HCT116 (cell line): ENCODE results near the gene PDLIM5. TPM values are rescaled to one million over a fixed set of nuclear protein-coding genes. Genes with fewer than 3 reads are reported as not detected.

Experiments
- ATAC-seq: fragments of 200-7000 bp; cut with Tn5 transposase; 2 replicates; pipeline ENCODE4 v1.9.1; 2020; ENCODE audit warnings: mild to moderate bottlenecking, moderate library complexity
- BruUV-seq: library from RNA; stranded (reverse); fragments of 400-500 nt; replicated peaks from 2 replicates; lab custom pipeline; 2021; lab: Mats Ljungman, UMichigan
- CTCF ChIA-PET: fragments of 300-600 bp; sonication (Branson Sonifier 250); formaldehyde crosslinking; loops from one replicate; lab custom pipeline; 2021; ENCODE audit warnings: antibody characterized with exemption; lab: Charles Lee
- POLR2A ChIA-PET: fragments of 300-600, 350-600 bp; sonication (Branson Sonifier 250); formaldehyde crosslinking; loops from one replicate; lab custom pipeline; 2021; ENCODE audit warnings: antibody characterized with exemption; lab: Charles Lee
- RAD21 ChIA-PET, 2 experiments: fragments of 300-600 bp; sonication (Branson Sonifier 250); formaldehyde crosslinking; loops; one replicate each; lab custom pipeline; 2023; ENCODE audit warnings: low total read pairs in 2 of 2; ENCODE audit not compliant: uncharacterized antibody in 2 of 2, unreplicated experiment in 2 of 2, low non-redundant PET in 1 of 2; lab: Charles Lee
- DNase-seq: peaks from one replicate; pipeline ENCODE4 v3.0.0-alpha.2; 2010; ENCODE audit warnings: low read depth, low spot score
- H2AFZ ChIP-seq: fragments of 200-600 bp; shearing (Covaris generic), sonication (generic); 2 replicates; pipeline ENCODE4 v1.6.1; 2017; ENCODE audit warnings: low read depth, mixed run types, mixed read lengths, antibody characterized with exemption, low read length; ENCODE audit not compliant: poor library complexity, severe bottlenecking
- H3K27ac ChIP-seq: 2 replicates; pipeline ENCODE4 v1.5.1; 2012; ENCODE audit warnings: low read depth, low read length
- H3K27me3 ChIP-seq: fragments of 200-600 bp; sonication (generic); 2 replicates; pipeline ENCODE4 v1.6.1; 2016; ENCODE audit warnings: mixed run types, low read length, mixed read lengths; ENCODE audit not compliant: insufficient read depth
- H3K36me3 ChIP-seq, 2 experiments: fragments of 200-500 bp in 1 of 2; fragments of 200-600 bp in 1 of 2; sonication (Bioruptor generic) in 1 of 2; sonication (generic) in 1 of 2; 2 replicates each; pipeline versions ENCODE4 v1.5.1 to v1.6.1; 2014 to 2016; ENCODE audit warnings: low read length in 2 of 2, inconsistent platforms in 1 of 2, mixed read lengths in 1 of 2, mixed run types in 1 of 2; ENCODE audit not compliant: insufficient read depth in 2 of 2, control insufficient read depth in 1 of 2
- H3K4me1 ChIP-seq, 2 experiments: fragments of 200-600 bp in 1 of 2; sonication (generic) in 1 of 2; 2 replicates each; pipeline versions ENCODE4 v1.5.1 to v1.6.1; 2012 to 2017; ENCODE audit warnings: low read length in 2 of 2, inconsistent platforms in 1 of 2, mild to moderate bottlenecking in 1 of 2, mixed read lengths in 1 of 2, mixed run types in 1 of 2, moderate library complexity in 1 of 2; ENCODE audit not compliant: insufficient read depth in 2 of 2, control insufficient read depth in 1 of 2
- H3K4me2 ChIP-seq: fragments of 200-600 bp; sonication (generic); 2 replicates; pipeline ENCODE4 v1.6.1; 2017; ENCODE audit warnings: mixed run types, low read length, mixed read lengths
- H3K4me3 ChIP-seq, 2 experiments: fragments of 200-600 bp in 1 of 2; sonication (generic) in 1 of 2; replicated peaks in 1 of 2; 2 replicates each; pipeline ENCODE4 v1.5.1; 2011 to 2016; ENCODE audit warnings: low read length in 2 of 2, control low read depth in 1 of 2, low read depth in 1 of 2, mild to moderate bottlenecking in 1 of 2, mixed read lengths in 1 of 2, mixed run types in 1 of 2
- H3K79me2 ChIP-seq: fragments of 200-600 bp; sonication (generic); 2 replicates; pipeline ENCODE4 v1.6.1; 2017; ENCODE audit warnings: mild to moderate bottlenecking, mixed run types, low read length, moderate library complexity, mixed read lengths; ENCODE audit not compliant: insufficient read depth
- H3K9ac ChIP-seq: fragments of 200-600 bp; sonication (generic); 2 replicates; pipeline ENCODE4 v1.6.1; 2016; ENCODE audit warnings: low read length, mixed read lengths
- H3K9me2 ChIP-seq: fragments of 200-600 bp; sonication (generic), shearing (Covaris generic); 2 replicates; pipeline ENCODE4 v1.6.1; 2017; ENCODE audit warnings: mixed run types, mild to moderate bottlenecking, moderate library complexity; ENCODE audit not compliant: insufficient read depth
- H3K9me3 ChIP-seq, 2 experiments: fragments of 200-500 bp in 1 of 2; fragments of 200-600 bp in 1 of 2; sonication (Bioruptor generic) in 1 of 2; sonication (generic) in 1 of 2; 2 replicates each; pipeline ENCODE4 v1.6.1; 2014 to 2017; ENCODE audit warnings: low read length in 2 of 2, mixed read lengths in 2 of 2, inconsistent platforms in 1 of 2, low read depth in 1 of 2, mild to moderate bottlenecking in 1 of 2, mixed run types in 1 of 2, moderate library complexity in 1 of 2; ENCODE audit not compliant: control insufficient read depth in 1 of 2, insufficient read depth in 1 of 2
- H4K20me1 ChIP-seq: fragments of 200-600 bp; sonication (generic), shearing (Covaris generic); 2 replicates; pipeline ENCODE4 v1.6.1; 2017; ENCODE audit warnings: mixed run types, mild to moderate bottlenecking, moderate library complexity; ENCODE audit not compliant: insufficient read depth
- ATF3 ChIP-seq: IDR thresholded peaks from 2 replicates; pipeline ENCODE4 v1.6.1; 2012
- CEBPB ChIP-seq: IDR thresholded peaks from 2 replicates; pipeline ENCODE4 v1.6.1; 2012; ENCODE audit warnings: low read depth
- EGR1 ChIP-seq: IDR thresholded peaks from 2 replicates; pipeline ENCODE4 v1.6.1; 2012; ENCODE audit warnings: low read depth
- ELF1 ChIP-seq: IDR thresholded peaks from 2 replicates; pipeline ENCODE4 v1.6.1; 2012; ENCODE audit warnings: low read depth, borderline replicate concordance
- EZH2 ChIP-seq: fragments of 200-600 bp; sonication (generic); IDR thresholded peaks from 2 replicates; pipeline ENCODE4 v1.6.1; 2017; ENCODE audit warnings: antibody characterized with exemption, mixed run types
- FOSL1 ChIP-seq: IDR thresholded peaks from 2 replicates; pipeline ENCODE4 v1.6.1; 2012; ENCODE audit warnings: low read depth
- JUND ChIP-seq: IDR thresholded peaks from 2 replicates; pipeline ENCODE4 v1.6.1; 2012
- POLR2A ChIP-seq: IDR thresholded peaks from 2 replicates; pipeline ENCODE4 v1.7.0; 2011; ENCODE audit warnings: borderline replicate concordance; ENCODE audit not compliant: insufficient read depth, insufficient read length; ENCODE audit errors: extremely low read depth
- POLR2AphosphoS5 ChIP-seq: IDR thresholded peaks from 2 replicates; pipeline ENCODE4 v1.6.1; 2011; ENCODE audit warnings: mild to moderate bottlenecking, low read depth, low read length, moderate library complexity
- REST ChIP-seq: IDR thresholded peaks from 2 replicates; pipeline ENCODE4 v1.6.1; 2012; ENCODE audit warnings: low read depth
- SIN3A ChIP-seq: IDR thresholded peaks from 2 replicates; pipeline ENCODE4 v1.6.1; 2012; ENCODE audit warnings: low read depth
- SP1 ChIP-seq: IDR thresholded peaks from 2 replicates; pipeline ENCODE4 v1.6.1; 2012; ENCODE audit warnings: low read depth
- SRF ChIP-seq: IDR thresholded peaks from 2 replicates; pipeline ENCODE4 v1.6.1; 2012; ENCODE audit warnings: low read depth
- YY1 ChIP-seq: IDR thresholded peaks from 2 replicates; pipeline ENCODE4 v1.6.1; 2011; ENCODE audit warnings: low read length, low read depth, moderate library complexity, mild to moderate bottlenecking; ENCODE audit not compliant: insufficient replicate concordance; ENCODE audit errors: extremely low read depth
- ZFX ChIP-seq: fragments of 450-650 bp; IDR thresholded peaks from 2 replicates; pipeline ENCODE4 v1.6.1; 2017
- ZNF274 ChIP-seq: fragments of 200-500 bp; sonication (Bioruptor generic); IDR thresholded peaks from 2 replicates; pipeline ENCODE4 v1.6.1; 2014; ENCODE audit warnings: mild to moderate bottlenecking, low read depth, low read length, inconsistent platforms
- intact Hi-C: fragments of 100-400 bp; cut with micrococcal nuclease; formaldehyde crosslinking; loops from 2 replicates; pipeline ENCODE4 v1.10.0; 2022
- total RNA-seq: library from RNA; stranded (reverse); gene quantifications from one replicate; pipeline ENCODE4 v1.2.1, GENCODE V29; 2021; ENCODE audit not compliant: unreplicated experiment
- TF ChIP-seq, protein P1 (sequence below): IDR thresholded peaks from 2 replicates; pipeline ENCODE4 v1.6.1; 2012
- TF ChIP-seq, protein P2 (sequence below), 3 experiments: fragments of 200-600 bp in 1 of 3; sonication (generic) in 1 of 3; IDR thresholded peaks in 2 of 3; conservative IDR thresholded peaks in 1 of 3; 2 replicates each; pipeline ENCODE4 v1.5.1; 2012 to 2017; ENCODE audit warnings: low read depth in 2 of 3, low read length in 2 of 3, antibody characterized with exemption in 1 of 3, borderline replicate concordance in 1 of 3, control low read depth in 1 of 3, mild to moderate bottlenecking in 1 of 3, mixed read lengths in 1 of 3, mixed run types in 1 of 3, moderate library complexity in 1 of 3; ENCODE audit not compliant: insufficient read depth in 1 of 3

The PDLIM5 gene
- total RNA-seq, 1 experiment from 2014 or later = 130 TPM

DNA sequence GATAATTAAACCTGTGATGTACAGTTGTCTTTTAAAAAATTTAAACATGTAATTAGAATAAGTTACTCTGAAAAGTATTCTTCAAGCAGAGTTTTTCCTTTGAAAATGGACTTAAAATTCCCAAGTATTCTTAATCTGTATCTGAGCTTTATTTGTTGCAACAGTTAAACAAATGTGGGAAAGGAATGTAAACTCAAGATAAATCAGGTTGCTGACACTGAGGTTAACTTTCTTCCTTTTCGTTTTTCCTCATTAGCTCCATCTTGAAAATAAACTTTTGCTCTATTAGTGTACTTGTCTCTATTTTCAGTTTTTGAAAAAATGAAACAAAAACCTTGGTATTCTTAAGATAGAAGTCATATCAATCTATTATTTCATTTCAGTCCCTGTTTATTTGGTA, 161.5 kb downstream of the PDLIM5 start:
- Histone ChIP-seq H3K4me2 (no peak overlapping the region), H3K9me3 (no peaks in the 10 kb centered on the region), H3K9me2 (no peaks in the 10 kb centered on the region), H3K4me1 (no peaks in the 10 kb centered on the region), H3K9ac (no peak overlapping the region), H4K20me1 (no peaks in the 10 kb centered on the region), H3K27me3 (no peaks in the 10 kb centered on the region), H3K4me3 (no peak overlapping the region), H2AFZ (no peak overlapping the region), H3K27ac (no peak overlapping the region), H3K79me2 (no peaks in the 10 kb centered on the region; the same call in 1 of the 2 replicates), H3K36me3 (no peaks in the 10 kb centered on the region)
- ChIA-PET RAD21 (no interaction called here), POLR2A (no interaction called here), CTCF (no interaction called here)
- no TSS peak for BruUV-seq
- intact Hi-C loops = no loop called here
- ATAC-seq = no peak
- no peak for DNase-seq
- TF ChIP-seq JUND (no peak), ELF1 (no peak)

DNA sequence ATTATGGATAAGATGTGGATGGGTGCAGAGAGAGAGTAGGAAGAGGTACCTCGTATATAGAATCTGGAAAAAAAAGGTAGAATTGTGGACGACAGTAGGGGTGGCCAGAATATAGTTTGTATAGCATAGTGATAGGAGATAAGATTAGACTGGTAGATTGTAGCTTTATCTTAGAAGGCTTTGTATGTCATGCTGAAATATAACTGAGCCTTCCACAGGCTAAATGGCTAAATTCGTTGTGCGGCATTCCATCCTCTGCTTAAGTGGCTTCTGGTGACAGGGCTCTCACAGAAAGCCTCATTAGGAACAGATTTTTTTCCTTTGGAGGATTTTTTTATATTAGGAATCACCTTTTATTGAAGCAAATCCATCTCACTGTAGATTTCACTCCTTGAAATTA, 163.7 kb downstream of the PDLIM5 start:
- CTCF ChIA-PET = no interaction called here
- no peaks in the 10 kb centered on the region; the same call in 1 of the 2 replicates for H3K79me2 ChIP-seq
- intact Hi-C loops = no loop called here
- no peak for TF ChIP-seq ZNF274
- TF ChIP-seq, protein P1, sequence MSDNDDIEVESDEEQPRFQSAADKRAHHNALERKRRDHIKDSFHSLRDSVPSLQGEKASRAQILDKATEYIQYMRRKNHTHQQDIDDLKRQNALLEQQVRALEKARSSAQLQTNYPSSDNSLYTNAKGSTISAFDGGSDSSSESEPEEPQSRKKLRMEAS = no peak
- no peak for TF ChIP-seq SIN3A
- TF ChIP-seq ELF1 = no peak
- TF ChIP-seq ATF3 = no peak
- no peak for TF ChIP-seq CEBPB
- TF ChIP-seq, protein P2, sequence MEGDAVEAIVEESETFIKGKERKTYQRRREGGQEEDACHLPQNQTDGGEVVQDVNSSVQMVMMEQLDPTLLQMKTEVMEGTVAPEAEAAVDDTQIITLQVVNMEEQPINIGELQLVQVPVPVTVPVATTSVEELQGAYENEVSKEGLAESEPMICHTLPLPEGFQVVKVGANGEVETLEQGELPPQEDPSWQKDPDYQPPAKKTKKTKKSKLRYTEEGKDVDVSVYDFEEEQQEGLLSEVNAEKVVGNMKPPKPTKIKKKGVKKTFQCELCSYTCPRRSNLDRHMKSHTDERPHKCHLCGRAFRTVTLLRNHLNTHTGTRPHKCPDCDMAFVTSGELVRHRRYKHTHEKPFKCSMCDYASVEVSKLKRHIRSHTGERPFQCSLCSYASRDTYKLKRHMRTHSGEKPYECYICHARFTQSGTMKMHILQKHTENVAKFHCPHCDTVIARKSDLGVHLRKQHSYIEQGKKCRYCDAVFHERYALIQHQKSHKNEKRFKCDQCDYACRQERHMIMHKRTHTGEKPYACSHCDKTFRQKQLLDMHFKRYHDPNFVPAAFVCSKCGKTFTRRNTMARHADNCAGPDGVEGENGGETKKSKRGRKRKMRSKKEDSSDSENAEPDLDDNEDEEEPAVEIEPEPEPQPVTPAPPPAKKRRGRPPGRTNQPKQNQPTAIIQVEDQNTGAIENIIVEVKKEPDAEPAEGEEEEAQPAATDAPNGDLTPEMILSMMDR (IDR thresholded peaks at IDR 0.05 in 2 of 3, conservative IDR thresholded peaks at IDR 0.05 in 1 of 3; ENCODE audit: borderline replicate concordance in 1 of 3, insufficient read depth in 1 of 3, low read depth in 2 of 3, low read length in 2 of 3) = no peak
- TF ChIP-seq JUND = no peak
- no peak for TF ChIP-seq REST
- no peak for TF ChIP-seq FOSL1
- no peak for TF ChIP-seq YY1
- no peak for TF ChIP-seq EZH2
- TF ChIP-seq POLR2A = no peak
- TF ChIP-seq POLR2AphosphoS5 = no peak
- no peak for TF ChIP-seq ZFX
- TF ChIP-seq SRF = no peak
- no peak for TF ChIP-seq SP1
- TF ChIP-seq EGR1 = no peak

More for the DNA sequence above, 163.7 kb downstream of the PDLIM5 start:
- no TSS peak for BruUV-seq
- H3K4me1 ChIP-seq = no peaks in the 10 kb centered on the region
- no peak overlapping the region for H3K4me2 ChIP-seq
- no peak overlapping the region for H2AFZ ChIP-seq
- no peaks in the 10 kb centered on the region for H3K9me3 ChIP-seq
- no peak overlapping the region for H3K9ac ChIP-seq
- POLR2A ChIA-PET = no interaction called here
- H3K9me2 ChIP-seq = no peaks in the 10 kb centered on the region
- RAD21 ChIA-PET = no interaction called here
- no peak overlapping the region for H3K4me3 ChIP-seq
- H3K27ac ChIP-seq = no peak overlapping the region
- H3K27me3 ChIP-seq = no peaks in the 10 kb centered on the region
- ATAC-seq (no peak), DNase-seq (no peak)
- H4K20me1 ChIP-seq = no peaks in the 10 kb centered on the region
- H3K36me3 ChIP-seq = peaks cover 0 to 2% of the 10 kb centered on the region in 2 experiments; a peak in 1 of 4 replicates
